Ramos (cell line): Measurements from ENCODE around the gene CHL1.

Experiments
- in situ Hi-C: fragments of 300-500 bp; cut with MboI; formaldehyde crosslinking; loops from one replicate; pipeline ENCODE4 v1.14.3; 2022; ENCODE audit warnings: low sequenced_read_pairs; ENCODE audit not compliant: unreplicated experiment

The CHL1 gene

GRCh38 chr3:212432-212831 is 15.9 kb downstream of the CHL1 start:
- in situ Hi-C loops, result no loop called here

DNA sequence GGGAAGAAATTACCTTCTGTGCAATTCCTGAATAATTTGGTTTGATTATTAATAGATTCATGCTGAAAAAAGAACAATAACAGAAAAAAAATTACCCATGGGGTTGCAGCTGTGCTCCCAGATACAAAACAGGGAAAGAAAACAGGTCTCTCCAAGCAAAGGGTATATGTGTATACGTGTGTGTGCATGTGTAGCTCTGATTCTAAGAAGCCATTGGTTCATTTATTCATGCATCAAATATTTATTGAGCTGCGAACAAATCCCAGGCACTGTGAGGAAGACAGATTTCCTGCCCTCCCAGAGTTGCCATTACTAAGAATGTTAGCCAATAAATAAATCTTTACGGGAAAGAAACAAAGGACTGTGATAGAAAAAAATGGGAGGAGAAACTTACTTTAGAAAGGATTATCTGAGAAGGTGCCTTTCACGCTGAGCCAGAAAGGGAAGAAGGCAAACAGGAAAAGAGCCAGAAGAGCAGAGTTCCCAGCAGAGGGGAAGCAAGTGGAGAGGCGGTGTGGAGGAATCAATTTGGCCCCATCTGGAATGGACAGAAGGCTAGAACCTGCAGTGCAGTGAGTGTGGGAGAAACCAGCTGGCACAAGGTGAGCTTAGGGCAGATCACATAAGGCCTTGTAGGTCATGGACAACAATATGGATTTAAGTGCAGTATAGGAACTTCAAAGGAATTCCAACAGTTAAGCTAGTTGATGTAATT is 20.7 kb downstream of the CHL1 start:
- in situ Hi-C loops, result no loop called here

DNA sequence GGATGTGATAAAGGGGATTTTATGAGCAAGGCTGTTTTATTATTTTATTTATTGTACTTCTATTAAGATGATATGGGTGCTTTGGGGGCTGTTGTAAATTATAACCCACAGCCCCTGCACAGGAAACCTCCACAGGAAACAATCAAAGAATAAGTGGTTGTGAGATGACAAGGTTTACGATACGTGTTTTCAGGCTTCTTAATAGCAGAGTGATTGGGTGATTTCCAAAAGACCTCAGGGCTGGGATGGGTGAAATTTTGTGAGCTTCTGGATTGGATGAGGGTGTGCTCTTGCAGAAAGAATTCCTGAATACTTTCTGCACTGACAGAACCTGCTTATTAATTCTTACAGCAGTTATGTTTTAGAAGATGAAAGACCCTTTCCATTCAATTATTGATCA is 21.4 kb downstream of the CHL1 start:
- in situ Hi-C loops, result no loop called here

DNA sequence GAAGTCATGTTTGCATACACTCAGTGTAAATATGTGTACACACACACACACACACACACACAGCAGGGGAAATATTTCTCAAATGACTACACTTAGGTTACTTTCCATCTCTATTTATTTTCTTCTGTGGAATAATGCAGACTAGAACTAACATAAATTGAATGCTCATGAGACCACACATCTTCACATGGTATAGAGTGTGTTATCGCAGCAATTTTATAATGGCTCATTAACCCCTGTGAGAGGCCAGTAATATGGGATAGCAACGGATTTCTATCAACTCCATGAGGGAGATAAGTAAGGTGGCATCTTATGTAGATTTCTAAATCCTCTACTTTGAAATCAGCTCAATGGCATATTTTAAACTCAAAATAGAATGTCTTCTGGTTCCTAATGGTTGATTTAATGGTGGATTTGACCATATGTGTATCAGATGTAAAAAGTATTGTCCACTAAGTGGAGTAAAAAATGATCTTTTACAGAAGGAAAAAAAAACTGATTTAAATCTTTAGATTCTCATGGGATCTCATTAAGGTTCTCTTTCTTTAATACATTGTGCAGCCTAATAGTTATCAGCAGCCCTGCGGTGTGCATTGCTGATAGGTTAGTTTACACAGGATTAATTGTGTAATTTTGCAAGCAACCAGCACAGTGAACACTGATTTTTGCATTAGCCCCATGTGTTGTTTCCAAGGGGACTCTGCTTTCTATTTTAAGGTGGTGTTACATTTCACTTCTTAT is 32.0 kb downstream of the CHL1 start:
- in situ Hi-C loops, result no loop called here

GRCh38 chr3:229183-229661 is 32.7 kb downstream of the CHL1 start:
- in situ Hi-C loops, result no loop called here

GRCh38 chr3:236881-237280 is 40.3 kb downstream of the CHL1 start:
- in situ Hi-C loops, result no loop called here

DNA sequence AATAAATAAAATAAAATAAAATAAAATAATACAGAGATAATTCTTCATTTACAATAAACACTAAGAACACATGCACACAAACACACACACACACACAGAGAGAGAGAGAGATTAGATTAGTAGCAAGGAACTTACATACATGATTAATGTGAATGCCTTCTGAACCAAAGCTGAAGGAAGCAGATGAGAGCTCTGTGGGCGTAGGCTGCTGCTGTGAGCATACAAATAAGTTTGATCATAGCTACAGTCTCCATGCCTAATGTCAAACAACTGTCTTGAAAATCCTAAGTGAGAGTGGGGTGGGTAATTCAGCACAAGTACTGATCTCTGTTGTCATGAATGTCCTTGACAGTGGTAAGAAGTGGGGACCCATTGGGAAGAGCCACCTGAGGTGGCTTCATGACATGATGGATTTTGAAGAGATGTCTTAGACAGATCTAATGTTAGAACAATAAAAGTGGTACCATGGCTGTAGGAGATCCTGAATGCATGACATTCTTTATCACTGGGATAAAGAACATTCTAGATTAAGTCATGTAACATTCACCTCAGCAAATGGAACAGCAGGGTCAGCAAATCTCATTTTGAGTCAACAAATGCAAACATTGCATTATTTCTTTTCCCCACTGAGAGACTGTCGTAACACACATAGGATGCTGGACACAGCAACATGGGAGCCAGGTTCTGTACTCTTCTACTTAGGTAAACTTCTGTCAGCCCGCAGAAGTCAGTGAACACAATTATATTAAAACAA is 46.2 kb downstream of the CHL1 start:
- in situ Hi-C loops, result no loop called here

DNA sequence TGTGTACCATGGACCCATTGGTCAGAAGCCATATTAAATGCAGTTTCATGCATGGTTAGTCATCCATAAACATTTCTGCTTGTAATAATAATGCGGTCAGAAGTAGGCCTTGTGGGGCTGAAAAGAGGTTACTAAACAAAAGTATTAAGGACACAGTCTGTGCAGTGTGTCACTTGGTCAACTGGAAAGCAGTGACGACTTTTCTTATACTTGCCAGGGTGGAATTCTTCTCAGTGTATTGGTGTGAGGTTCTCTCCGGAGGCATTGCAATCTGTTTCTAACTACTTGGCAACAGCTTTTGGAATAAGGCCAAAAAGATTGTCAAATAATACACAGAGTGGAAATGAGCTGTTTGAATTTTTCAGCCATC is 46.8 kb downstream of the CHL1 start:
- in situ Hi-C loops, result no loop called here

GRCh38 chr3:244041-244440 is 47.5 kb downstream of the CHL1 start:
- in situ Hi-C loops, result no loop called here

GRCh38 chr3:247916-248315 is 51.4 kb downstream of the CHL1 start:
- in situ Hi-C loops, result no loop called here

DNA sequence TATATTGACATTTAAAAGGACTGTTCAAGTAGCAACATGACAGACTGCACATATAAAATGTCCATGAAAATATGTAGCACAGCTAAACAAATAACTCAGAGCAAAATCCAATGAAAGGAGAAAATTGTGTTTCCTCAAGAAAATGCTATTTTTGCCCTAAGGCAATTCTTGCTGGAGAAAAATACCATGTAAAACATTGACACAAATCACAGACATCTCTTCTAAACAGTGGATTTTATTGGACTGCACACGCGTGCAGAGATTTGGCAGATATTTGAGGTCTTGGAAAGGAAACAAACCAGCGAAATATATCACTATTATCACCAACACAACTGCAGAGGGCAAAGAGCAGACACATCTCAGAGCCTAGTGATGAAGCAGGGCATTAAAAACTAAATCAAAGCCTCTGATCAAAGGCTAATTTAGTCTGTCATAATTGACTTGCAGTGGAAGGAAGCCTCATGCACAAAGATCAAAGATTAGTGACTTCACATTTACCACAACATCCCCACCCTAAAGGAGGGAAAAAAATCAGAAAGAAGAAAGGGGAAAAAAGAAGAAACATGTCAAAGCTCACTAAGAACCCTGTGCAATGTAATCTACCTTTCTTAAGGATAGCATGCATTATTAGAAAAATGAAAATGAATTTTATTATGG is 52.4 kb downstream of the CHL1 start:
- in situ Hi-C loops, result no loop called here

DNA sequence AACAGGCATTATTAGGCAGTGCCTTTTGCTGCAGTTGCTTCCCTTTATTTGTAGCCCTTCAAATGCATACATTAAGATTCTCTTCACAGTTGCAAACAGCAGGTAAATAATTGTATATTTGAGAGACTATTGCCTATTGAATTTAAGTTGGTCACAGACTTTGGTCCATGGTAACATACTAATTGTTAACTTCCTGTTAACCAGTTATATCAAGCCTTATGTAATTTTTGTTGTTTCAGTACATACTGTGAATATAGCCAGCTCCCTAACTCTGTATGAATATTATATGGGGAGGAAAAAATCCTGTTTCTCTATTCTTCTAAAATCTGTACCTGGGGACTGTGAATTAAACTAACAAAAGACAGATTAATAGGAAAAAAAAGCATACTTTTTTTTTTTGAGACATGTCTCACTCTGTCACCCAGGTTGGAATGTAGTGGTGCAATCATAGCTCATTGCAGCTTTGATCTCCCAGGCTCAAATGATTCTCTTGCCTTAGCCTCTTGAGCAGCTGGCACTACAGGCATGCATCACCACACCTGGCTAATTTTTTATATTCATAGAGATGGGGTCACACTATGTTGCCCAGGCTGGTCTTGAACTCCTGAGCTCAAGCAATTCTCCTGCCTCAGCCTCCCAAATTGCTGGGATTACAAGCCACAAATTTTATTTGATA is 53.2 kb downstream of the CHL1 start:
- in situ Hi-C loops, result no loop called here

- in situ Hi-C loops, result no loop called here
Observed at GRCh38 chr3:256501-256900, 59.9 kb downstream of the CHL1 start.

DNA sequence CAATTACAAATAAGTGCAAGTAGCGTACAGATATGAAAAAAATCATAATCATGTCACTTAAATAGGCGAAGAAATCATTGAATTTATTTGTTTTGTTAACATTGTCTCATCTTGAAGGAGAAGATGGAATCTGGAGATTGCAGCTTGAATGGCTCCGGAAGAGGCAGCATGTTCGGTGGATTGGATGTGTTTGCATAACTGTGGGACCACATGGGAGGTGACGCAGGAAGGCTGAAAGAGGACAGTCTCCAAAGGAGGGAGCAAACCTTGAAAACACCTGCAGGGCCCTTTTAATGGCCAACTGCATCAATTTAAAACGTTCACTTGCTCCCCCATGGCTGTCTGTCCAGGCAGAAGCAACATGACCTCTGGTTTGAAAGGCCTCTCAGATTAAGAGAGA is 61.3 kb downstream of the CHL1 start:
- in situ Hi-C loops, result no loop called here

- in situ Hi-C loops, result no loop called here
Observed at GRCh38 chr3:260898-261297, 64.3 kb downstream of the CHL1 start.

DNA sequence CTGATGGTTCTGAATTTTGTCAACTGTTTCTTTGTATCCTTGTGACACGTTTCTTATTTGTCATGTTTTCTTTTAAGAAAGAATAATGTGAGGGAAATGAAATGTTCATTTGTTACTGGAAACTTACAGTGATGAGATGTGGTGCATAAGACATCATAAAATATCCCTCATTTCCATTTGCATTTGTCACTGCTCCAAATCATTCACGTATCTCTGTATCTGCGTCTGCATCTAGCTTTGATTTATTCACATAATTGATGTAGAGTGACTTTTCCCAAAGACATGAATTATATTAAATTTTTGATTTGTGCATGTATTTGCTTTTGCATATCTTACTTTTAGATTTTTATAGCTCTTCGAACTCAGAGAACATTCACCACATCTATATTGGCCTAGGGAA is 66.8 kb downstream of the CHL1 start:
- in situ Hi-C loops, result no loop called here

- in situ Hi-C loops, result no loop called here
Observed at GRCh38 chr3:264394-265156, 68.0 kb downstream of the CHL1 start.

DNA sequence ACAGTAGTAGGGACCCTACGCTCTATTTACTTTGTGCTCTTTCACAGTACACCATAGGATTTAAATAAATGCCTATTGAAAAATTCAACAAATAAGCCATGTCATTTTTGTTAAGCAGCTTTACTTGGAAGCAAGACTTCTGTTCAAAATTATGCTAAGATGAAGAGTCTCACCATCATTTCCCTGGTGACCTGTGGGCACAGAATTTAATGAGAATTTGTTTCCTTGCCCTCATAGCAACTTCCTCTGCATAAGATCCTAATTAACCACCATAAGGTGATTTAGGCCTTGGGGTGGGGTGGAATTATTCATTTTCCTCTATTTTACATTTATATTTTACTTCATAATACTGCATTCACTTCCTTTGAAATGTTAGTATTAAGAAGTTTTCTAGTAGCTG is 70.5 kb downstream of the CHL1 start:
- in situ Hi-C loops, result no loop called here

- in situ Hi-C loops, result no loop called here
Observed at GRCh38 chr3:270688-271087, 74.1 kb downstream of the CHL1 start.
